Measurements from ENCODE around the gene LRRC8C.

DNA sequence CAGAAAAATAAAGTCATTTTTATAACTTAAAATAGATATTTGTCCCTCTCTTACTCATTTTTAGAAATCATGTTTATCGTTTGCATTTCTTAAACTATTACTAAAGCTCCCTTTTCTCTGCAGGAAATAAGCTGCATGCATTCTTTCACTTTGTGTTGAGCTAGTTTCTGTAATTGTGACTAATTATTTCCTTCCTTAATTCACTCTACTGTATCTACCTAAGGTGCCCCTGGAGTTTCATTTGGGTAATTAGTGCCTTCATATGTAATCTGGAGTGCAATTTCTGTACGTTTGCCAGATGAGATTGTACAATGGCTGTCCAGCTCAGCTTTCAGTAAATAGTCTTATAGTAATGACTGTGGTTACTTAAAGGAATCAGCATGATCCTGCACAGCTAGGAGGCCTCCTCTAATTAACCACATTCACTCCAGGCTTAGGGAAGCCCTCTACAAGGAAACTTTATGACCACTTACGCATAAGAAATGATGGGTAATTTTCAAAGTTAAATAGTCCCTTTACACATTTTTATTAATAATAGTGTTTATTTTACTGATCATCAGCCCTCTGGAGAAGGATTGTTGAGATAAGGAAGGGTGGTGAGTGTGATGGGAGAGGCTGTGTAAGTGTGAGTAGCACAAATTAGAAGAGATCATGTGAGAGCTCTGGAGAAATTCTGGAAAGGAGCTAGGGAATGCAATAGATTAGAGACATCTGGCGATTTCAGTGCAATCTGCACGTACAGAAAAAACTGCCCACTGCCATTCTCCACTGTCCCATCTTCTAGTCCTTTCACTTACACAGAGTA, 86.8 kb downstream of the LRRC8C start:
- TF ChIP-seq, protein P1, sequence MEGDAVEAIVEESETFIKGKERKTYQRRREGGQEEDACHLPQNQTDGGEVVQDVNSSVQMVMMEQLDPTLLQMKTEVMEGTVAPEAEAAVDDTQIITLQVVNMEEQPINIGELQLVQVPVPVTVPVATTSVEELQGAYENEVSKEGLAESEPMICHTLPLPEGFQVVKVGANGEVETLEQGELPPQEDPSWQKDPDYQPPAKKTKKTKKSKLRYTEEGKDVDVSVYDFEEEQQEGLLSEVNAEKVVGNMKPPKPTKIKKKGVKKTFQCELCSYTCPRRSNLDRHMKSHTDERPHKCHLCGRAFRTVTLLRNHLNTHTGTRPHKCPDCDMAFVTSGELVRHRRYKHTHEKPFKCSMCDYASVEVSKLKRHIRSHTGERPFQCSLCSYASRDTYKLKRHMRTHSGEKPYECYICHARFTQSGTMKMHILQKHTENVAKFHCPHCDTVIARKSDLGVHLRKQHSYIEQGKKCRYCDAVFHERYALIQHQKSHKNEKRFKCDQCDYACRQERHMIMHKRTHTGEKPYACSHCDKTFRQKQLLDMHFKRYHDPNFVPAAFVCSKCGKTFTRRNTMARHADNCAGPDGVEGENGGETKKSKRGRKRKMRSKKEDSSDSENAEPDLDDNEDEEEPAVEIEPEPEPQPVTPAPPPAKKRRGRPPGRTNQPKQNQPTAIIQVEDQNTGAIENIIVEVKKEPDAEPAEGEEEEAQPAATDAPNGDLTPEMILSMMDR (IDR thresholded peaks at IDR 0.05): no peak
- no peak for TF ChIP-seq POLR2A (IDR thresholded peaks at IDR 0.05)

All from heart left ventricle (tissue), 13 donors.